ENCODE results near the gene ASAP2.
"Not testable (repeated sequence)": the region's sequence is repeated elsewhere in the genome, so short reads cannot be mapped to it uniquely, and the experiment has no call there.

The ASAP2 gene

DNA sequence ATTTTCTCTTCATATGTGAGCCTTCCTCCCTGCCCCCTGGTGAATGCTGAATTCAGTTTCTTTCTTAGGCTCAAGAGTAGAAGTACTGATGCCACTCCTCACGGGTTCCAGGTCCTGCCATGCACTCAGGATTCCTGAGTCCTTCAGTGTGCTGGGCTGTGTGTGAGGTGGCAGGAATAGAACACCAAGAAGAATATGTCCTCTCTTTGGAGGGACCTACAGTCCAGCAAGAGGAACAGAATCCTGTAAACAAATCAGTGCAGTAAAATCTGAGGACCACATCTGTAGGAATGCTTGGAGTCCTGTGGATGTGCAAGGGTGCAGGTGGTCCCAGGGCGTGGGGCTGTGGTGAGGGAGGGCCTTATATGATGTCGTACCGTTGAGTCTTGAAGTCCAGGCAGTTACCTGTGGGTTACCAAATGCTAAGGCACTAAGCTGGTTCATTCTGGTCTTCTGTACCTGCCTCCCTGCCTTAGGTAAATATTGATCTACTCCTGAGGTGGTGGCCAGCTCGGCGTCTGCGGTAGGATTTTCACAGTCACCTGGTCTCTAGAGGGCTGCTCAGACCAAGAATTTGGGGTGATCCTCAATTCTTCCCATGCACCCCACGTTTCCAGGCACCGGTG lies 5.5 kb downstream of the ASAP2 start:
- no peak for DNase-seq (ENCODE audit: low spot score)

GRCh38 chr2:9212661-9213411 lies 6.2 kb downstream of the ASAP2 start:
- no peak for DNase-seq (ENCODE audit: low spot score)

- no peak for DNase-seq (ENCODE audit: low spot score)
Observed at GRCh38 chr2:9213477-9214051, 7.0 kb downstream of the ASAP2 start.

DNA sequence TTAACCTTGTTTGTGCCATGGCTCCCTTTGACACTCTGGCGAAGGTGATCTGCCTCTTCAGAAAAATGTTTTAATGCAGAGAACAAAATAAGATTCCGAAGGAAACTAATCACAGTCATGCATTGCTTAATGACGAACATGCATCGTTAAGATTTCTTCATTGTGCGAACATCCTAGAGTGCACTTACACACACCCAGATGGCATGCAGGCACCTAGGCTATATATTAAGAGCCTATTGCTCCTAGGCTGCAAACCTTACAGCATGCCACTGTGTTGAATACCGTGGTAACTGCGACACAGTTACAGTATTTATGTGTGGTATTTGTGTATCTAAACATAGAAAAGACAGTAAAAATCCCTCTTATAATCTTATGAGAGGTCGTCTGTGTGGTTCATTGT lies 8.3 kb downstream of the ASAP2 start:
- DNase-seq (ENCODE audit: low spot score) = no peak

DNA sequence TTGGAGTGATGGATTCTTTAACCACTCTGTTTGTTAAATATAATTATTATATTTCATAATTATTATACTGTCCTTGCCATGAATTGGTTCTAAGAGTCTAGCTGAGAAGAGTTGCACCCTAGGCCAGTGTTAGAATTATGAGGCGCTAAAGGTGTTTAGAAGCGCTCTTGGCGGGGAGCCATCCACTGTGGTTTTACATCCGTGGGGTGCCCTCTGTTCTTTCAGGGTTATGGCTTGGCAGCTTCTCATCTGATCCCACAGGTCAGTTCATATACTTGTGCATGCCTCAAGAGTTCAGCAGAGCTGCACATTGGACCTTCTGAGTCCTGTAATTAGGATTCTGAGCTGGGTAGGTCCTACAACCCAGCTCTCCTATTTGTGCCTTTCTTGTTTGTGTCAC lies 9.1 kb downstream of the ASAP2 start:
- DNase-seq (ENCODE audit: low spot score) = no peak

GRCh38 chr2:9216143-9216542 lies 9.5 kb downstream of the ASAP2 start:
- DNase-seq (ENCODE audit: low spot score) = not testable (repeated sequence)

- no peak for DNase-seq (ENCODE audit: low spot score)
Observed at GRCh38 chr2:9217838-9218770, 11.5 kb downstream of the ASAP2 start.

GRCh38 chr2:9219027-9219445 lies 12.4 kb downstream of the ASAP2 start:
- no peak for DNase-seq (ENCODE audit: low spot score)

DNA sequence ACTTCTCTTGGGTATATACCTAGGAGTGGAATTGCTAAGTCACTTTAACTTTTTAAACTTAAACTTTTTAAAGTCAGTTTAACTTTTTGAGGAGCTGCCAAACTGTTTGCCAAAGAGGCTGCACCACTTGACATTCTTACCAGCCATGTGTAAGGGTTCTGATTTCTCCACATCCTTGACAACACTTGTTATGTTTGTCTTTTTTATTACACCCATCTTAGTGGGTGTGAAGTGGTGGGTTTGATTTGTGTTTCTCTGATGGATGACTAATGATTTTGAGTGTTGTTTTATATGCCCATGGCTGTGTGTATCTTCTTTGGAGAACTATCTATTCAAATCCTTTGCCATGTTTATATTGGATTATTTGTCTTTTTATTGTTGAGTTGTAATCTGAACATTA lies 13.6 kb downstream of the ASAP2 start:
- no peak for DNase-seq (ENCODE audit: low spot score)

DNA sequence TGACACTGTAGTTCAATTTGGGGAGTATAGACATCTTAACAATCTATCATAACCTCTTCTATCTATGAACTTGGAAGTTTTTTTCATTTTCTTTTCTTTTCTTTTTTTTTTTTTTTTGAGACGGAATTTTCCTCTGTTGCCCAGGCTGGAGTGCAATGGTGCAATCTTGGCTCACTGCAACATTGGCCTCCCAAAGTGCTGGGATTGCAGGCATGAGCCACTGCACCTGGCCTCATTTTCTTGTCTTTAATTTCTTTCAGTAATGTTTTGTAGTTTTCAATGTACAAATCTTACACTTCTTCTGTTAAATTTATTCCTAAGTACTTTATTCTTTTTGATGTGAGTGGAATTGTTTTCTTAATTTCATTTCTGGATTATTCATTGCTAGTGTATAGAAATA lies 14.6 kb downstream of the ASAP2 start:
- DNase-seq (ENCODE audit: low spot score) = no peak

GRCh38 chr2:9222239-9222892 lies 15.8 kb downstream of the ASAP2 start:
- no peak for DNase-seq (ENCODE audit: low spot score)

- DNase-seq (ENCODE audit: low spot score) = no peak
Observed at GRCh38 chr2:9222893-9223287, 16.3 kb downstream of the ASAP2 start.

DNA sequence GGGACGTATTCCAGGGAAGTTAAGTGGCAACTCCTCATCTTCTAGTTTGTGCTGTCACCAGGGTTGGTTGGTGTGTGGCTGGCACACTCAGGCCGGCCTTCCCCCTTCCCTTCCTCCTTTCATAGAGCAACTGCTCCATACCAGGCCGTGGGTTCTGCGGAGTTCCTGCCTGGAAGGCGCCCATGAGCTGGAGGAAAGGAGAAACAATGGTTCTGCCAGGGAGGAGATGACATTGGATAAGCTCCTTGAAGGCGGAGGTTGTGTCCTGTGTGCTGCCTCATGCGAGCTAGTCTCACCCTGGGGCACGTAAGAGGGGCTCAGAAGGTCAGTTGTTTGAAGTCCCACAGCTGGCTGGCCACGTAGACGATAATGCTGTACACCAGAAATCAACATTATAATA lies 19.2 kb downstream of the ASAP2 start:
- no peak for DNase-seq (ENCODE audit: low spot score)

- no peak for DNase-seq (ENCODE audit: low spot score)
Observed at GRCh38 chr2:9226458-9227380, 20.1 kb downstream of the ASAP2 start.

GRCh38 chr2:9228088-9228751 lies 21.6 kb downstream of the ASAP2 start:
- DNase-seq (ENCODE audit: low spot score) = no peak

- no peak for DNase-seq (ENCODE audit: low spot score)
Observed at GRCh38 chr2:9228781-9229469, 22.3 kb downstream of the ASAP2 start.

DNA sequence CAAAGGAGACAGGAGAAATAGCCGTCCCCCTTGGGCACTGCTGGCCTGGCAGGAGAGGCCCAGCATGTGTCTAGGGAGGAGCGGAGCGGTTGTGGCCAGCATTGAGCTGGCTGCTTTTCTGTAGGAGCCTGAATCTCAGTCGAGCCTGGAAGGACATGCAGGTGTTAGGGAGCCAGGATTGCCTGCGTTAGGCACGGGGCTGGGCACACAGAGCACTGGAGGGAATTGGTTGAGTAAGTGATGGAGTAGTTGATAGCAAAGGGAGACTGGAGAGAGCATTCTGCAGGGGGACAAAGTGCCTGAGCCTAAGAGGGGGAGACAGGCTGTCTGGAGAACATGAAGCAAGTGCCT lies 22.8 kb downstream of the ASAP2 start:
- no peak for DNase-seq (ENCODE audit: low spot score)

DNA sequence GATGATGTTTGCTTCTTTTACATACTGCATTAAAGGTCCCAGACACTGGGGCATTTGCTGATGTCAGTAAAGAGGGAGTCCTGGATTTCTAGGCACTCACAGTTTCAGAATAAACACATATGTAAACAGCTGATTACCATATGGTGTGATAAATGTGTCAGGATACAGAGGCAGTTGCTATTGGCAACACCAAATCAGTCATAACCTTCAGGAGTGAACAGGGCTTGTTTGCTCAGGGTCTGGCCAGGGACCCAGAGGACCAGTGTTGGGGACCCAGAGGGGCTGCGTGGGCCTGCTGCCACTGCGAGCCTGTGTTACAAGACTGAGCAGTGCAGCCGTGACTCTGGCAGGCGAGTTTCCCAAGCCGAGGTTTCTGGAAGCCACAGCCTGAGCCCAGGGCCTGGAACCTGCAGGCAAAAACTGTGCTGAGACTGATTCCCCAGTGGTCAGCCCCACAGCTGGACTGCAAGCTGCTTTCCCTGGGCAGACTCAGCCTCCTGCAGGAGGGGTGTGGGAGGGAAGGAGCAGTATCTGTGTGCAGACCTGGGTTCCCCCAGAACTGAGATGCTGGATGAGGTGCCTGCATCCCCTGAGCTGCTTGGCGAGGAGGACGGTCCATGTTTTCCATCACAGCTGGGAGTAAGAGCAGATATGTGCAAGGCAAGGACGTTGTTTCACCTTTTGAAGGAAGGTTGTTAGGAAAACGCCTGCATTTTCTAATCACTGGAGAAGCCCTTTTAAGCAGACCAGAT lies 23.6 kb downstream of the ASAP2 start:
- no peak for DNase-seq (ENCODE audit: low spot score)

DNA sequence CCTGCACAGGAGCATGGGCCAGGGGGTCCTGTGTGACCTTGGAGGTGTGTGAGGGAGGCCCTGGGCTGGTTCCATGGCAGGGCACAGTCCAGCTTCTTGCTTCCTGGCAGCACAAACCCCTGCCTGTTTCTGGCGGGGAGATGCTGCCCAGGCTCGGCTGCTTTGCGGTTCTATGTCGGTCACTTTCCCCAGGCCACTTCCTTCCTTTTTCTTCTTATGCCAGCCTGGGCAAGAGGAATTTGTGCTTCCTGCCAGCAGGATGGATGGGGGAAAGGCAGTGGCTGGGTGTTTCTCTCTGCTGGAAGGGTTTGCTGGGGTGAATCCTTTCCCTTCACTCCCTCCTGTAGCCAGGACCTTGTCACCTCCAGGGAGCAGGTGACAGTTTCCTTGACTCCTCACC lies 24.3 kb downstream of the ASAP2 start:
- no peak for DNase-seq (ENCODE audit: low spot score)
